ENCODE measurements around the gene ADGRG1. TPM values are rescaled to one million over a fixed set of nuclear protein-coding genes. Genes with fewer than 3 reads are reported as not detected.
A peak's percentile ranks its signal among the peaks of the same experiment; 100 is the strongest.

The ADGRG1 gene
- total RNA-seq, 2 donors from 2014 or later: 53.7 to 61.6 TPM

GRCh38 chr16:57629516-57630406, 1.3 kb downstream of the ADGRG1 start:
- no peaks in the 10 kb centered on the region for H3K9me3 ChIP-seq
- no peaks in the 10 kb centered on the region for H3K36me3 ChIP-seq (replicated peaks in 1 of 2; ENCODE audit: insufficient read depth in 1 of 2, low read depth in 2 of 2)
- no peak overlapping the region for H3K4me3 ChIP-seq
- DNase-seq (no peak), ATAC-seq (no peak)
- H3K4me1 ChIP-seq: peaks cover 58% of the 10 kb centered on the region
- no peak for TF ChIP-seq POLR2A (IDR thresholded peaks at IDR 0.05)
- no peak for TF ChIP-seq CTCF (IDR thresholded peaks at IDR 0.05)
- intact Hi-C loops (cut with DNase I): no loop called here
- no peaks in the 10 kb centered on the region for H3K27me3 ChIP-seq
- WGBS, 2 donors: 64% methylated on average over 4 to 11 of the region's 22 CpGs
- peak overlapping the region in 2 of 4 donors; percentile 11 to 56 for H3K27ac ChIP-seq

- WGBS, 2 donors: 64 to 67% methylated on average over 2 to 10 of the region's 10 CpGs
- TF ChIP-seq CTCF (IDR thresholded peaks at IDR 0.05) (no peak), POLR2A (IDR thresholded peaks at IDR 0.05) (no peak)
- no peaks in the 10 kb centered on the region for H3K27me3 ChIP-seq
- no peaks in the 10 kb centered on the region for H3K9me3 ChIP-seq
- H3K4me1 ChIP-seq: peaks cover 60% of the 10 kb centered on the region
- DNase-seq (no peak), ATAC-seq (no peak)
- intact Hi-C loops (cut with DNase I): no loop called here
- H3K36me3 ChIP-seq (replicated peaks in 1 of 2; ENCODE audit: insufficient read depth in 1 of 2, low read depth in 2 of 2): no peaks in the 10 kb centered on the region
- H3K4me3 ChIP-seq: no peak overlapping the region
- peak overlapping the region in 1 of 4 donors; percentile 27 for H3K27ac ChIP-seq
Measured at GRCh38 chr16:57630407-57630797, 2.0 kb downstream of the ADGRG1 start.

GRCh38 chr16:57630931-57631845, 2.8 kb downstream of the ADGRG1 start:
- Histone ChIP-seq H3K27me3 (no peaks in the 10 kb centered on the region), H3K9me3 (no peaks in the 10 kb centered on the region), H3K36me3 (replicated peaks in 1 of 2; ENCODE audit: insufficient read depth in 1 of 2, low read depth in 2 of 2) (no peaks in the 10 kb centered on the region), H3K4me1 (peaks cover 68% of the 10 kb centered on the region), H3K4me3 (no peak overlapping the region), H3K27ac (no peak overlapping the region)
- TF ChIP-seq POLR2A (IDR thresholded peaks at IDR 0.05) (no peak), CTCF (IDR thresholded peaks at IDR 0.05) (no peak)
- DNase-seq (no peak), ATAC-seq (no peak)
- WGBS, 2 donors: 66 to 81% methylated on average over 15 to 21 of the region's 21 CpGs
- intact Hi-C loops (cut with DNase I): no loop called here

- Histone ChIP-seq H3K9me3 (no peaks in the 10 kb centered on the region), H3K27me3 (no peaks in the 10 kb centered on the region), H3K27ac (peak overlapping the region in 3 of 4 donors; percentile 1 to 33 (median 5)), H3K4me1 (peaks cover 80% of the 10 kb centered on the region), H3K4me3 (no peak overlapping the region), H3K36me3 (replicated peaks in 1 of 2; ENCODE audit: insufficient read depth in 1 of 2, low read depth in 2 of 2) (no peaks in the 10 kb centered on the region)
- TF ChIP-seq POLR2A (IDR thresholded peaks at IDR 0.05): no peak
- TF ChIP-seq CTCF (IDR thresholded peaks at IDR 0.05): no peak
- intact Hi-C loops (cut with DNase I): no loop called here
- DNase-seq (peak in 1 of 4 donors; percentile 45), ATAC-seq (no peak)
- WGBS, 2 donors: 41 to 49% methylated on average over 5 to 15 of the region's 15 CpGs
Measured at GRCh38 chr16:57632568-57632967, 4.1 kb downstream of the ADGRG1 start.
